GDM1 (cell line): ENCODE data around the gene SLC7A14.

ENCODE experiments used
- DNase-seq: peaks from one replicate; lab custom pipeline; 2025; lab: John Stamatoyannopoulos, UW

SLC7A14 gene

DNA sequence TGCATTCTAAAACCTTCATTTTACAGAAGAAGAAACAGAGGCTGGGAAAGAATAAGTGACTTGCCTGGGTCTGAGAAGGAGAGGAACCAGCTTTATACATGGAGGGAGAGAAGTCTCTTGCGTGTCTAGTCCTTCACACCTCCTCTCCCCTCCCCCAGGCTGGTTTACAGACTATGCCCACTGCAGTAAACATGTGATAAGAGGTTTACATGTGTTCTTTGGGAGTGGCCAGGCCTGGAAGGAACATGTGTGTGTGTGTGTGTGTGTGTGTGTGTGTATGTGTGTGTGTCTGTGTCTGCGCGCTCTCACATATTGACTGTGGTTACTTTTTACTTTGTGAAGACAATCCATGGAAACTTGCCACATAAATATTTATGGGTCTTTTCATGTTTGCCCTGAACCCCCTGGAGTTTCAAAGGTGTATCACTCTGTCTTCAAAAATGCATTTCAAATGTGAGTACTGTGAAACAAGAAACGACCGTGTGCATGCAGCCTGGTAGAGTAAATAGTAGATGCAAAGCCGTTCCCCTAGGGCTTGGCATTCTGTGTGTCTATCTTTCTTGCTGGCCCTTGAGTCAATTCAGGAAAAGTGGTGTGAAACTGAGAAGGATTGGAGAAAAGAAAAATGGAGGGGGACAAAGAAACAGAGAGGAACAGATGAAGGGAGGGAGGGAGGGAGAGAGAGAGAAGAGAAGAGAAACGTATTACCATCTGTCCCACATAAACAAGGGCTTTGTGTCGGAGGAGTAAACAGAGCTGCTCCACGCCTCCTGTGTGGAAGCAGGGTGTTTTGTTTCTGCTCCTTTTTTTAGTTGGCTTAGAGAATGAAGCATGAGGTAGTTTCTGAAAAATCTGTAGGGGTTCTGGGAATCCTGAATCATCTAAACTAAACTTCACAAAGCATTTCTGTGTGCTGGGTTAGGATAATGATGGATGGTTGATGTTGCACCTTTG lies 115.5 kb downstream of the SLC7A14 start:
- DNase-seq = no peak

DNA sequence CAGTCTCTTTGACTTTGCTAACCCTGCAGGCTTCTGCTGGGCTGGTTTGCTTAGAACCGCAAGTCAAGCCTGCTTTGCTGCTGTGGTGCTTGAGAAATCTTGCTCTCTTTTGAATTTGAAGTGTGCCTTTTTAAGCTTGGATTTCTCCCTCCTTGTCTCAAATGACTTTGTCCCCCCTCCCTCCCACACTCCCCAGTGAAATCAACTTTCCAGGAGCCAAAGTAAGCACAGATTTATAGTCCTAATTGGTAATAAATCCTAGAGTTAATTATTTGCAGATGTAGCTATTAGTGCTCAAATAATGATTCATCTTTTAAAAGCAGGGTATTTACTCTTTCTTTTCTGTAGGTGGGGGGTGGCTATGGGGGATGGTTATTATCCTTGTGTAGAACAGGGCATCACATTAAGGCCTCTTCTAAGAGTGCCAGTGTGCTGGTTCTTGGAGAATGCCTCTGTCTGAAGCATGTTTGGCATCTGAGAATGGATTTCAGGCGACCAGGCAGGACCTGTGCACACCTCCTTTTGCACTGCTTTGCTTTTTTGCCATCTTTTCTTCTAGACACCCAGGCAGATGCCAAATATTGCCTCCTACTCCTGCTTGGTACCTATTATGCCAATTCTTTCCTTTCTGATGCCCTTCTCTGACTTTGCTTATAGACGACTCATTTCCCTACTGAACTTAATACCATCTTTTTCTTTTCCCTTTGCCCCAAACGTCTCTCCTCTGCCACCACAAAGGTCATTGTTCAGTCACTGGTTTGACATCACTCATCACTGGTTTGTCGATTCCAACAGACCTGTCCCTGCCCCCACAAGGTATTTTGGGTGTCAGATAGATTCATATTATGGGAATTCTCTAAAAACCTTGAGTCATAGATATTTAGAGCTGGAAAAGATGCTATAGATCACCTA lies 116.5 kb downstream of the SLC7A14 start:
- DNase-seq = no peak

- no peak for DNase-seq
These were observed 118.2 kb downstream of the SLC7A14 start for GRCh38 chr3:170467571-170468147.

- DNase-seq = no peak
These were observed 118.9 kb downstream of the SLC7A14 start for GRCh38 chr3:170467007-170467406.

GRCh38 chr3:170465955-170466354 lies 119.9 kb downstream of the SLC7A14 start:
- no peak for DNase-seq

- no peak for DNase-seq
These were observed 122.9 kb downstream of the SLC7A14 start for GRCh38 chr3:170463011-170463410.

- DNase-seq = no peak
These were observed 127.6 kb downstream of the SLC7A14 start for GRCh38 chr3:170458285-170458684.

- no peak for DNase-seq
These were observed 131.4 kb downstream of the SLC7A14 start for GRCh38 chr3:170454509-170454908.

DNA sequence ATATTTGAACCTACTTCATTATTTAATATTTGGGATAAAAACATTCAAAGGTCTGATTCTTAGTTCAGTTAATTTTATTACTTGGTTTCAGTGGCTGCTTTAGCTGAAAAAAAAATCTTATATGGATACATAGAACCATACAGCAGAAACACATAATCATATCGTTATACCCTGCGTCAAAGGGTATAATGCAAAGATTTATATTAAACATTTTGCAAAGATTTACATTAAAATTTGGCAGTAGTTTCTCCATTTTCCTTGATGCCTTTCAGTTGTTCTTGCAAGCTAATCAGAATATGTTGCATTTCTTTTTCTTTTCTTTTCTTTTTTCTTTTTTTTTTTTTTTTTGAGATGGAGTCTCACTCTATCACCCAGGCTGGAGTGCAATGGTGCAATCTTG lies 135.8 kb downstream of the SLC7A14 start:
- DNase-seq = no peak

GRCh38 chr3:170448584-170448983 lies 137.3 kb downstream of the SLC7A14 start:
- DNase-seq = no peak

- DNase-seq = no peak
These were observed 142.4 kb downstream of the SLC7A14 start for GRCh38 chr3:170443457-170443856.

GRCh38 chr3:170442947-170443346 lies 142.9 kb downstream of the SLC7A14 start:
- no peak for DNase-seq

GRCh38 chr3:170441412-170441811 lies 144.5 kb downstream of the SLC7A14 start:
- DNase-seq = no peak

GRCh38 chr3:170440344-170440743 lies 145.5 kb downstream of the SLC7A14 start:
- DNase-seq = no peak

DNA sequence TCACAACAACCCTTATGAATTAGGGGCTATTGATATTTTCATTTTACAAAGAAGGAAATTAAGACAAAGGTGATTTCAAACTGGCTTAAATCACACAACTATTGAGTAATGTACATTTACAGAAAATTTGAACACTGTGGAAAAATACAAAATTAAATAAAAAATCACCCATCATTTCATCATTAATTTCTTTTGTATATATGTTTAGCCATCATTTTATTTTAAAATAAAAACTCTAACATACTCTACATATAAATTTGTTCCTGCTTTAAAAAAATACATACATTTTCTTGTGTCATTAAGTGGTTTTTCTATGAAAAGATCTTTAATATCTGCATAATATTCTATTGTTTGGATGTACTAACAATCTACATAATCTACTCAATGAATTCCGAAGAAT lies 147.0 kb downstream of the SLC7A14 start:
- no peak for DNase-seq

DNA sequence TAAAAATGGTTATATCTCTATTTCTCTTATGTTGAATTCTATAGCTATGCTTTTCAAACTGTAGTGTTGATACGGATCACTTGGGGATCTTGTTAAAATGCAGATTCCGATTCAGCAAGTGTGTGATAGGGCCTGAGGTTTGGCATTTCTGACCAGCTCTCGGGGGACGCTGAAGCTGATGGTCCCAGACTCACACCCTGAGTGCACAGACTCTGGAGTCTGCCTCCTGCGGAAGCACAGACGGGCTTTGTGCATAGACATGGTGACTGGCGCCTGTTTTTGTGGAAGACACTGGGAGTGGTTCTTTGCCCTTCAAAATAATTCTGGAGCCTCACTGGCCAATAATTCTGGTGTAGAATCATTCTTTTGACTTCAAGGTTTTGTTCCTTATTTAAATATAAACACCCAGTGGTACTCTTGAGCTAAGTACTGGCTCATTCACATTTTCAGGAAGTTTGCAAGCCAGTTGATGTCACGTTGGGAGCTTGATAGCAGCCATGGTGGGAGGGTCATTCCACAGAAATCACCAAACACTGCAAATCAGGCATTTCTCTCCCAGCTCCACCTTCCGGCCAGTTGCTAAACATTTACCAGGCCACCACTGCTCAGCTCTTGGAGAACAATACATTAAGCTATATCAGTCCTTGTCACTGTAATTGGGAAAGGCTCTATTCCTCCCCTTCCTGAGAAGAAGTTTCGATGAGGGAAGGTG lies 148.0 kb downstream of the SLC7A14 start:
- DNase-seq = no peak

- no peak for DNase-seq
These were observed 148.7 kb downstream of the SLC7A14 start for GRCh38 chr3:170437176-170437575.

DNA sequence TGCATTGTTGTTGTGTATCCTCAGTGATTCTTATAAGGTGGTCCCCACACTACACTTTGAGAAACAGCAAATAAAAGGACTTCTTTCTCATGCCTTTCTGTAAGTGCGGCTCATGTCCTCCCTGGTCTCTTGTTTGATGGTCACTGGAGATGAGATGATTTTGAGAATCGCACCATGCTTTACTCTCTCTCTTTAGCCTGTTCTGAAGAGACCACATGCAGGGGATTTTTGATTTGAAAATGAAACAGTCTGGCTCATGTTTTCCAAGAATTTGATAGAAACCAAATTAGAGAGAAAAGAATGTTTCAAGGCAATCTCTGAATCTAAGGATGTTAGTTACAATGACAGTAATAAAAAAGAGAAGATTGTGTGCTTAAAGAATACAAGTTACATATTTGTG lies 149.2 kb downstream of the SLC7A14 start:
- DNase-seq = no peak

DNA sequence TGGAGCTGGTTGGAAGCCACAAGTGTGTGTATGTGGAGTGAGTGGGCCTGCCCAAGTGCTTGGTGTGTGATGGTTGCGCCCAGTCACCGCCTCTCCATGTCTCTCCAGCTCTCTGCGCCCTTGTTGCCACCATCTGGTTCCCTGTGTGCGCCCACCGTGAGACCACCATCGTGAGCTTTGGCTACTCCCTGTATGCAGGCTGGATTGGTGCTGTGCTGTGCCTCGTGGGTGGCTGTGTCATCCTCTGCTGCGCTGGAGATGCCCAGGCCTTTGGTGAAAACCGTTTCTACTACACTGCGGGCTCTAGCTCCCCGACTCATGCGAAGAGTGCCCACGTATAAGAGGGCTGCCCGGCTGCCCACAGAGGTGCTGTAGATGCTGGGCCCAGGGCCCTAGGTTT lies 153.5 kb downstream of the SLC7A14 start:
- no peak for DNase-seq

DNA sequence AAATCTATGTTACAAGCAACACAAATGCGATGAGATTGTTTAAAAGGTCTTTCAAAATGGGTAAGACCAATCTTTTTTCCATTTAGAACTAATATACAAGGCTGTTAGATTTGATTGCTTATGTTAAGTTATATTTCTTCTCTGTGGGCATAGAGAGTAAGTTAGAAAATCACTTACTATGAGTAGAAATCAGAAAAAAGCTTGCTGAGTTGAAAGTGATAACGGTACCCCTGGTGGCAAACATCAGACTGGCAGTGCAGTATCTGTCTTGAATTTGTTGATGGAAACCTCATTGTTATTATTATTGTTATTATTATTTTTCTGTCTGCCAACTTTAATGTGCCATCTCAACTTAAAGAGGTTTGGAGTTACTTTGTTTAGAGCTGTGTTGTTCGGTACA lies 154.8 kb downstream of the SLC7A14 start:
- DNase-seq = no peak

DNA sequence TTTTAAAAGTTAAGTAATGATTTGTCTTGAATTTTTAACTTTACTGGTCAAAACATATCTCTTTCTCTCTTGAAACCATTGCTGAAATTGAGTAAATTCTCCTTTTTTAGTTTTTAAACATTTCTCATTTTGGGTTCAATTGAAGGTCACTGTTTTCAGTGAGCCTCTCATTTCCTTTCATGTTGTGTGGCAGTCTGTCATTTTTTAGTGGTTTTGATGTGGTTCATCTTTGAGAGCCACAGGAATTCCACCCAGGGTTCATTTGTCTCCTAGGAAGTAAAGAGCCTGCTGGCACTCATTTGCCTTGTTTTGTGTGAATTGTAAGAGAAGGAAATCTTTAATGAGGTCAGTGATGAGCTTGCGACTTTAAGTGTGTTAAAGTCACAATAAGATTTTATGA lies 156.8 kb downstream of the SLC7A14 start:
- peak; percentile 17 for DNase-seq

DNA sequence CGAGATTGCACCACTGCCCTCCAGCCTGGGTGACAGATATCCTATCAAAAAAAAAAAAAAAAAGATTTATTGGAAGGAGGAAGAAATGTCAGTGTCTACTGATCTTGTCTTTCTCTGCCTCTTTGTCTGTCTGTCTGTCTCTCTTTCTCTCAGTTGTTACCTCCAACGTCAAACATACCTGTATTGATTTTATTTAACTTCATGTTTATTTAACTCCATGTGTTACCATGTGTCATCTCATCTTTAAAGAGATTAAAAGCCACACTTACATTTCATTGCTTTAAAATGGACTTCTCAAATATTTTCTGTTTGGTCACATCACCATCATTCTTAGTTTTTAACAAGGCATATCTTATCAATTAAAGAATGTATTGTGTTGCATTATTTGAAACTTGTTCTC lies 157.8 kb downstream of the SLC7A14 start:
- no peak for DNase-seq
